GM12878 (cell line): ENCODE results near the gene MXI1. TPM values are rescaled to one million over a fixed set of nuclear protein-coding genes. Genes with fewer than 3 reads are reported as not detected.

ENCODE experiments used
- ATAC-seq: fragments of 200-7000 bp; cut with Tn5 transposase; 3 replicates; pipeline ENCODE4 v1.9.1; 2020; ENCODE audit warnings: mild to moderate bottlenecking, moderate library complexity
- BruUV-seq: library from RNA; stranded (reverse); fragments of 400-500 nt; replicated peaks from 2 replicates; lab custom pipeline; 2021; lab: Mats Ljungman, UMichigan
- CTCF ChIA-PET: fragments of 300-600 bp; sonication (Branson Sonifier 250); formaldehyde crosslinking; extraction: SDS; loops from one replicate; lab custom pipeline; 2021; ENCODE audit warnings: inconsistent platforms; lab: Yijun Ruan, JAX
- POLR2A ChIA-PET: fragments of 350-600 bp; formaldehyde crosslinking; extraction: SDS; loops from one replicate; lab custom pipeline; 2021; ENCODE audit warnings: inconsistent platforms; lab: Charles Lee
- RAD21 ChIA-PET: fragments of 300-600 bp; sonication (Branson Sonifier 250); formaldehyde crosslinking; loops from one replicate; lab custom pipeline; 2023; ENCODE audit warnings: antibody characterized with exemption; ENCODE audit not compliant: unreplicated experiment; lab: Charles Lee
- SMC1A ChIA-PET: fragments of 300-600 bp; sonication (Branson Sonifier 250); formaldehyde crosslinking; loops from one replicate; lab custom pipeline; 2023; ENCODE audit not compliant: unreplicated experiment, uncharacterized antibody; lab: Charles Lee
- DNase-seq: peaks from one replicate; pipeline ENCODE4 v3.0.0-alpha.2; 2011; ENCODE audit warnings: low read depth, low spot score
- FAIRE-seq: peaks from 3 replicates; lab custom pipeline; 2011; peaks lifted over from hg19 to GRCh38; lab: Jason Lieb, UNC
- H2AFZ ChIP-seq: 2 replicates; pipeline ENCODE4 v1.6.0; 2011; ENCODE audit warnings: low read depth, low read length, control low read depth; ENCODE audit not compliant: control insufficient read depth
- H3K27ac ChIP-seq: 2 replicates; pipeline ENCODE4 v1.5.1; 2011; ENCODE audit warnings: control low read depth; ENCODE audit not compliant: control insufficient read depth, insufficient read depth
- H3K27me3 ChIP-seq, 2 experiments: replicated peaks in 1 of 2; 2 replicates each; pipeline versions ENCODE4 v1.6.0 to v1.6.1; 2011; ENCODE audit warnings: low read length in 1 of 2; ENCODE audit not compliant: control insufficient read depth in 2 of 2, insufficient read depth in 2 of 2
- H3K36me3 ChIP-seq, 2 experiments: 2 replicates each; pipeline ENCODE4 v1.5.1; 2011; ENCODE audit warnings: low read length in 1 of 2; ENCODE audit not compliant: control insufficient read depth in 2 of 2, insufficient read depth in 2 of 2
- H3K4me1 ChIP-seq: 2 replicates; pipeline ENCODE4 v1.6.1; 2011; ENCODE audit warnings: mild to moderate bottlenecking, low read length, moderate library complexity, mixed read lengths; ENCODE audit not compliant: control insufficient read depth, insufficient read depth
- H3K4me2 ChIP-seq: 2 replicates; pipeline ENCODE4 v1.6.0; 2011; ENCODE audit warnings: control low read depth; ENCODE audit not compliant: control insufficient read depth, insufficient read depth
- H3K4me3 ChIP-seq: fragments of 200-600 bp; sonication (generic); 2 replicates; pipeline ENCODE4 v1.5.1; 2016
- H3K79me2 ChIP-seq: 2 replicates; pipeline ENCODE4 v1.6.0; 2011; ENCODE audit warnings: low read length; ENCODE audit not compliant: control insufficient read depth, insufficient read depth
- H3K9ac ChIP-seq: 2 replicates; pipeline ENCODE4 v1.8.0; 2011; ENCODE audit warnings: low read length, control low read depth, mixed read lengths; ENCODE audit not compliant: control insufficient read depth, insufficient read depth
- H3K9me3 ChIP-seq: replicated peaks from 3 replicates; pipeline ENCODE4 v1.5.1; 2011; ENCODE audit warnings: mild to moderate bottlenecking, low read length; ENCODE audit not compliant: control insufficient read depth, insufficient read depth
- H4K20me1 ChIP-seq: 2 replicates; pipeline ENCODE4 v1.6.0; 2011; ENCODE audit not compliant: control insufficient read depth, insufficient read depth
- EZH2 ChIP-seq: IDR thresholded peaks from 2 replicates; pipeline ENCODE4 v1.6.1; 2012; ENCODE audit warnings: low read depth, mild to moderate bottlenecking, control low read depth, inconsistent platforms, low read length, borderline replicate concordance; ENCODE audit not compliant: control insufficient read depth
- FOS ChIP-seq: IDR thresholded peaks from 3 replicates; pipeline ENCODE4 v1.6.1; 2011; ENCODE audit warnings: borderline replicate concordance; ENCODE audit not compliant: insufficient read length; ENCODE audit errors: extremely low read depth
- IRF4 ChIP-seq: IDR thresholded peaks from 2 replicates; pipeline ENCODE4 v1.6.1; 2011; ENCODE audit warnings: low read depth, low read length
- KDM1A ChIP-seq: fragments of 200-600 bp; sonication (generic); IDR thresholded peaks from 2 replicates; pipeline ENCODE4 v1.6.1; 2016; ENCODE audit warnings: borderline replicate concordance
- PAX5 ChIP-seq: IDR thresholded peaks from 2 replicates; pipeline ENCODE4 v1.6.1; 2011; ENCODE audit warnings: low read depth, low read length, borderline replicate concordance
- RB1 ChIP-seq: fragments of 450-650 bp; formaldehyde crosslinking; IDR thresholded peaks from 2 replicates; pipeline ENCODE4 v1.6.1; 2017; ENCODE audit warnings: mild to moderate bottlenecking, borderline replicate concordance
- SIN3A ChIP-seq: IDR thresholded peaks from 2 replicates; pipeline ENCODE4 v1.6.1; 2012; ENCODE audit warnings: low read depth, low read length, improper control_type of control experiment
- SIX5 ChIP-seq: IDR thresholded peaks from 2 replicates; pipeline ENCODE4 v1.6.1; 2011; ENCODE audit warnings: mild to moderate bottlenecking, low read depth, low read length, moderate library complexity; ENCODE audit not compliant: severe bottlenecking
- SUZ12 ChIP-seq: fragments of 200-600 bp; sonication (generic); IDR thresholded peaks from one replicate; pipeline ENCODE4 v1.6.1; 2018; ENCODE audit warnings: antibody characterized with exemption, mild to moderate bottlenecking; ENCODE audit not compliant: unreplicated experiment
- WRNIP1 ChIP-seq: IDR thresholded peaks from 2 replicates; pipeline ENCODE4 v1.6.1; 2011; ENCODE audit warnings: low read depth, low read length, improper control_type of control experiment, borderline replicate concordance
- ZNF274 ChIP-seq: IDR thresholded peaks from one replicate; pipeline ENCODE4 v1.8.0; 2011; ENCODE audit not compliant: insufficient read length, insufficient read depth
- ZNF384 ChIP-seq: IDR thresholded peaks from 2 replicates; pipeline ENCODE4 v1.6.1; 2012; ENCODE audit warnings: low read depth, mild to moderate bottlenecking, low read length, improper control_type of control experiment, borderline replicate concordance
- WGBS: methylation state at CpG from one replicate; pipeline ENCODE4 v1.1.6; 2016; ENCODE audit warnings: low lambda C conversion rate; ENCODE audit not compliant: insufficient replicate concordance, insufficient coverage; ENCODE audit errors: missing lambda C conversion rate; 5-methylcytosine and 5-hydroxymethylcytosine counted together
- in situ Hi-C: fragments of 300-500 bp; cut with MboI; formaldehyde crosslinking; loops from 9 replicates; pipeline ENCODE4 v1.14.3; 2018; ENCODE audit warnings: mixed read lengths
- intact Hi-C: fragments of 100-400 bp; cut with micrococcal nuclease; formaldehyde crosslinking; loops from one replicate; pipeline ENCODE4 v1.14.2; 2022; ENCODE audit not compliant: unreplicated experiment
- polyA plus RNA-seq, 11 experiments: library from polyadenylated mRNA; depleted of rRNA in 4 of 11; unstranded in 6 of 11; stranded (reverse) in 5 of 11; fragments of >200 nt; fragmentation: Nextera tagmentation in 4 of 11; fragmentation: Illumina TruSeq in 1 of 11; extraction: Ambion mirVana in 4 of 11; extraction: Trizol in 1 of 11; gene quantifications; 1 replicate in 1 of 11; 2 replicates in 10 of 11; pipeline versions ENCODE4 v1.2.1 to v1.2.3, GENCODE V29; 2011 to 2016; ENCODE audit warnings: inconsistent platforms in 2 of 11, missing spikeins in 2 of 11, low read depth in 1 of 11
- total RNA-seq, 4 experiments: library from RNA; depleted of rRNA in 3 of 4; stranded (reverse); fragments of >200 nt in 3 of 4; fragmentation: Illumina TruSeq in 1 of 4; extraction: Trizol in 1 of 4; gene quantifications; 2 replicates each; pipeline versions ENCODE4 v1.2.1 to v1.2.3, GENCODE V29; 2013 to 2021
- TF ChIP-seq, protein P1 (sequence below): fragments of 450-650 bp; IDR thresholded peaks from 2 replicates; pipeline ENCODE4 v1.6.1; 2014; ENCODE audit warnings: mild to moderate bottlenecking
- TF ChIP-seq, protein P2 (sequence below): fragments of 450-650 bp; IDR thresholded peaks from 2 replicates; pipeline ENCODE4 v1.6.1; 2016; ENCODE audit warnings: mild to moderate bottlenecking, moderate library complexity, borderline replicate concordance
- TF ChIP-seq, protein P3 (sequence below): fragments of 450-650 bp; formaldehyde crosslinking; IDR thresholded peaks from 2 replicates; pipeline ENCODE4 v1.5.0; 2022; ENCODE audit warnings: mild to moderate bottlenecking, missing genetic modification characterization

The MXI1 gene
- total and polyA plus RNA-seq, 10 of the 15 experiments (the other 5 are each of a cell fraction or from before 2014, with no cell fraction given): 0.23 to 8.0 (median 0.41) TPM

DNA sequence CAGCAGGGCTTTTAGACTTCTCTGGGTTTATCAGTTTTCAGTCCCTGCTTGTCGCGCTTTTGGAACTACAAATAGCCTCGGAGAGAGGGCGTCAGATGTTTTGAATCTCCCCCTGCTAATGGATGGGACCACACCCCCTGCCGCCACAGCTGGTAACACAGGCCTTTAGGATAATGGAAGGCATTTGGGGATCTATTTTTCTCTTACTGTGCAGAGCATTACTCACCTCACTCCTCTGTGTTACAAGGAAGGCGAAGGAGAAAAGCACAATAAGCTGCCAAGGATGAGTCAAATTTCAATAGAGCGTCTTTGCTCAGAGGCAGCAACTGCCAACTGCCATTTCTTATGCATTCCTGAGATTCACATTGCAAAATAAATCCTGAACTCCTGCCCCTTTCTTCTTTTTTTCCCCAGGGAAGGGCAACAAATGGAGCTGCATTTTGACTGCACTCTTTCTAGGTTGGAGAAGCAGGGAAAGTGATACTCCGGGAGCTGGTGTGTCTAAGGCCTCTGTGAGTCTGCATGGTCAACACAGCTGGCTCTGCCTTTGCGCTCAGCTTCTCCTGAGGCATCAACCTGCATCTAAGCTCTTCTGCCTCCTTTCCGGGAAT is 128.8 kb downstream of the MXI1 start:
- Histone ChIP-seq H3K4me1 (no peaks in the 10 kb centered on the region), H3K27me3 (no peaks in the 10 kb centered on the region), H3K9me3 (no peaks in the 10 kb centered on the region; the same call in 2 of the 3 replicates), H3K4me3 (no peak overlapping the region), H3K9ac (no peak overlapping the region), H3K36me3 (no peaks in the 10 kb centered on the region), H3K79me2 (no peaks in the 10 kb centered on the region), H4K20me1 (no peaks in the 10 kb centered on the region), H3K4me2 (no peak overlapping the region), H2AFZ (no peak overlapping the region), H3K27ac (no peak overlapping the region)
- ChIA-PET SMC1A (interaction anchor here (0.6 to 2.4 kb wide), 7 partner anchors 9 to 32 kb away, joined by 3 to 7 read pairs (median 3); no protein-coding TSS in a partner anchor), RAD21 (interaction anchor here (1.5 kb wide), 1 partner anchor 10 kb away, joined by 6 read pairs; no protein-coding TSS in a partner anchor), CTCF (interaction anchor here (0.9 to 3.5 kb wide), 3 partner anchors 9 to 18 kb away, joined by 3 to 14 read pairs (median 4); no protein-coding TSS in a partner anchor), POLR2A (interaction anchor here (0.9 to 2.1 kb wide), 4 partner anchors 10 to 19 kb away, joined by 3 to 9 read pairs (median 6); no protein-coding TSS in a partner anchor)
- intact Hi-C loops (no loop called here), in situ Hi-C loops (no loop called here)
- DNase-seq (no peak), FAIRE-seq (no peak), ATAC-seq (no peak)
- 82% methylated on average over 10 of the region's 10 CpGs for WGBS
- BruUV-seq: no TSS peak
- TF ChIP-seq PAX5 (no peak), IRF4 (no peak), SIN3A (no peak), SIX5 (no peak), FOS (no peak), WRNIP1 (no peak), ZNF384 (no peak), EZH2 (no peak), RB1 (no peak), ZNF274 (no peak), SUZ12 (no peak), KDM1A (no peak)
- TF ChIP-seq, protein P1, sequence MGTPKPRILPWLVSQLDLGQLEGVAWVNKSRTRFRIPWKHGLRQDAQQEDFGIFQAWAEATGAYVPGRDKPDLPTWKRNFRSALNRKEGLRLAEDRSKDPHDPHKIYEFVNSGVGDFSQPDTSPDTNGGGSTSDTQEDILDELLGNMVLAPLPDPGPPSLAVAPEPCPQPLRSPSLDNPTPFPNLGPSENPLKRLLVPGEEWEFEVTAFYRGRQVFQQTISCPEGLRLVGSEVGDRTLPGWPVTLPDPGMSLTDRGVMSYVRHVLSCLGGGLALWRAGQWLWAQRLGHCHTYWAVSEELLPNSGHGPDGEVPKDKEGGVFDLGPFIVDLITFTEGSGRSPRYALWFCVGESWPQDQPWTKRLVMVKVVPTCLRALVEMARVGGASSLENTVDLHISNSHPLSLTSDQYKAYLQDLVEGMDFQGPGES: no peak
- TF ChIP-seq, protein P2, sequence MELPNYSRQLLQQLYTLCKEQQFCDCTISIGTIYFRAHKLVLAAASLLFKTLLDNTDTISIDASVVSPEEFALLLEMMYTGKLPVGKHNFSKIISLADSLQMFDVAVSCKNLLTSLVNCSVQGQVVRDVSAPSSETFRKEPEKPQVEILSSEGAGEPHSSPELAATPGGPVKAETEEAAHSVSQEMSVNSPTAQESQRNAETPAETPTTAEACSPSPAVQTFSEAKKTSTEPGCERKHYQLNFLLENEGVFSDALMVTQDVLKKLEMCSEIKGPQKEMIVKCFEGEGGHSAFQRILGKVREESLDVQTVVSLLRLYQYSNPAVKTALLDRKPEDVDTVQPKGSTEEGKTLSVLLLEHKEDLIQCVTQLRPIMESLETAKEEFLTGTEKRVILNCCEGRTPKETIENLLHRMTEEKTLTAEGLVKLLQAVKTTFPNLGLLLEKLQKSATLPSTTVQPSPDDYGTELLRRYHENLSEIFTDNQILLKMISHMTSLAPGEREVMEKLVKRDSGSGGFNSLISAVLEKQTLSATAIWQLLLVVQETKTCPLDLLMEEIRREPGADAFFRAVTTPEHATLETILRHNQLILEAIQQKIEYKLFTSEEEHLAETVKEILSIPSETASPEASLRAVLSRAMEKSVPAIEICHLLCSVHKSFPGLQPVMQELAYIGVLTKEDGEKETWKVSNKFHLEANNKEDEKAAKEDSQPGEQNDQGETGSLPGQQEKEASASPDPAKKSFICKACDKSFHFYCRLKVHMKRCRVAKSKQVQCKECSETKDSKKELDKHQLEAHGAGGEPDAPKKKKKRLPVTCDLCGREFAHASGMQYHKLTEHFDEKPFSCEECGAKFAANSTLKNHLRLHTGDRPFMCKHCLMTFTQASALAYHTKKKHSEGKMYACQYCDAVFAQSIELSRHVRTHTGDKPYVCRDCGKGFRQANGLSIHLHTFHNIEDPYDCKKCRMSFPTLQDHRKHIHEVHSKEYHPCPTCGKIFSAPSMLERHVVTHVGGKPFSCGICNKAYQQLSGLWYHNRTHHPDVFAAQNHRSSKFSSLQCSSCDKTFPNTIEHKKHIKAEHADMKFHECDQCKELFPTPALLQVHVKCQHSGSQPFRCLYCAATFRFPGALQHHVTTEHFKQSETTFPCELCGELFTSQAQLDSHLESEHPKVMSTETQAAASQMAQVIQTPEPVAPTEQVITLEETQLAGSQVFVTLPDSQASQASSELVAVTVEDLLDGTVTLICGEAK: no peak
- TF ChIP-seq, protein P3, sequence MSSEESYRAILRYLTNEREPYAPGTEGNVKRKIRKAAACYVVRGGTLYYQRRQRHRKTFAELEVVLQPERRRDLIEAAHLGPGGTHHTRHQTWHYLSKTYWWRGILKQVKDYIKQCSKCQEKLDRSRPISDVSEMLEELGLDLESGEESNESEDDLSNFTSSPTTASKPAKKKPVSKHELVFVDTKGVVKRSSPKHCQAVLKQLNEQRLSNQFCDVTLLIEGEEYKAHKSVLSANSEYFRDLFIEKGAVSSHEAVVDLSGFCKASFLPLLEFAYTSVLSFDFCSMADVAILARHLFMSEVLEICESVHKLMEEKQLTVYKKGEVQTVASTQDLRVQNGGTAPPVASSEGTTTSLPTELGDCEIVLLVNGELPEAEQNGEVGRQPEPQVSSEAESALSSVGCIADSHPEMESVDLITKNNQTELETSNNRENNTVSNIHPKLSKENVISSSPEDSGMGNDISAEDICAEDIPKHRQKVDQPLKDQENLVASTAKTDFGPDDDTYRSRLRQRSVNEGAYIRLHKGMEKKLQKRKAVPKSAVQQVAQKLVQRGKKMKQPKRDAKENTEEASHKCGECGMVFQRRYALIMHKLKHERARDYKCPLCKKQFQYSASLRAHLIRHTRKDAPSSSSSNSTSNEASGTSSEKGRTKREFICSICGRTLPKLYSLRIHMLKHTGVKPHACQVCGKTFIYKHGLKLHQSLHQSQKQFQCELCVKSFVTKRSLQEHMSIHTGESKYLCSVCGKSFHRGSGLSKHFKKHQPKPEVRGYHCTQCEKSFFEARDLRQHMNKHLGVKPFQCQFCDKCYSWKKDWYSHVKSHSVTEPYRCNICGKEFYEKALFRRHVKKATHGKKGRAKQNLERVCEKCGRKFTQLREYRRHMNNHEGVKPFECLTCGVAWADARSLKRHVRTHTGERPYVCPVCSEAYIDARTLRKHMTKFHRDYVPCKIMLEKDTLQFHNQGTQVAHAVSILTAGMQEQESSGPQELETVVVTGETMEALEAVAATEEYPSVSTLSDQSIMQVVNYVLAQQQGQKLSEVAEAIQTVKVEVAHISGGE (CRISPR knock-in tag): no peak
